Endothelial cell of umbilical vein (primary cell): ENCODE data around the gene ACLY. TPM values are rescaled to one million over a fixed set of nuclear protein-coding genes. Genes with fewer than 3 reads are reported as not detected.

Source experiments
- BruUV-seq: library from RNA; stranded (reverse); fragments of 400-500 nt; replicated peaks from 2 replicates; lab custom pipeline; 2021; lab: Mats Ljungman, UMichigan
- CTCF ChIA-PET: fragments of 300-600, 350-600 bp; sonication (Branson Sonifier 250); formaldehyde crosslinking; loops from one replicate; lab custom pipeline; 2021; ENCODE audit warnings: antibody characterized with exemption, inconsistent platforms; lab: Charles Lee
- POLR2A ChIA-PET: fragments of 300-600, 350-600 bp; sonication (Branson Sonifier 250); formaldehyde crosslinking; loops from one replicate; lab custom pipeline; 2021; ENCODE audit warnings: antibody characterized with exemption, inconsistent platforms; lab: Charles Lee
- DNase-seq: peaks from one replicate; pipeline ENCODE4 v3.0.0-alpha.2; 2011; ENCODE audit warnings: low read depth, low spot score
- FAIRE-seq: peaks from 2 replicates; lab custom pipeline; 2011; peaks lifted over from hg19 to GRCh38; lab: Jason Lieb, UNC
- H2AFZ ChIP-seq: 2 replicates; pipeline ENCODE4 v1.6.0; 2012; ENCODE audit warnings: low read depth, low read length, control low read depth, inconsistent platforms
- H3K27ac ChIP-seq: 2 replicates; pipeline ENCODE4 v1.5.1; 2011; ENCODE audit warnings: low read depth, mild to moderate bottlenecking, control low read depth, low read length, moderate library complexity; ENCODE audit not compliant: insufficient read depth
- H3K27me3 ChIP-seq, 2 experiments: 2 replicates each; pipeline versions ENCODE4 v1.6.0 to v1.6.1; 2011; ENCODE audit warnings: low read length in 2 of 2, mixed read lengths in 1 of 2; ENCODE audit not compliant: control insufficient read depth in 2 of 2, insufficient read depth in 2 of 2
- H3K36me3 ChIP-seq, 2 experiments: 2 replicates in 1 of 2; 3 replicates in 1 of 2; pipeline ENCODE4 v1.5.1; 2011; ENCODE audit warnings: low read length in 2 of 2, mild to moderate bottlenecking in 1 of 2, moderate library complexity in 1 of 2; ENCODE audit not compliant: control insufficient read depth in 2 of 2, insufficient read depth in 2 of 2; ENCODE audit errors: extremely low read depth in 1 of 2
- H3K4me1 ChIP-seq: 3 replicates; pipeline ENCODE4 v1.5.1; 2011; ENCODE audit warnings: mild to moderate bottlenecking, low read length; ENCODE audit not compliant: control insufficient read depth, insufficient read depth; ENCODE audit errors: extremely low read depth
- H3K4me2 ChIP-seq: 2 replicates; pipeline ENCODE4 v1.6.1; 2011; ENCODE audit warnings: low read length, control low read depth, mixed read lengths; ENCODE audit not compliant: insufficient read depth
- H3K4me3 ChIP-seq, 3 experiments: fragments of 200-600 bp in 1 of 3; sonication (generic), shearing (Covaris generic) in 1 of 3; replicated peaks in 1 of 3; 2 replicates each; pipeline ENCODE4 v1.5.1; 2011 to 2016; ENCODE audit warnings: control low read depth in 3 of 3, low read length in 3 of 3, mild to moderate bottlenecking in 2 of 3, inconsistent platforms in 1 of 3, low read depth in 1 of 3, moderate library complexity in 1 of 3; ENCODE audit not compliant: insufficient read depth in 1 of 3
- H3K79me2 ChIP-seq: 2 replicates; pipeline ENCODE4 v1.6.0; 2012; ENCODE audit warnings: low read length, inconsistent platforms; ENCODE audit not compliant: control insufficient read depth, insufficient read depth
- H3K9ac ChIP-seq: replicated peaks from 2 replicates; pipeline ENCODE3; 2011; ENCODE audit warnings: low read length, control low read depth; ENCODE audit not compliant: insufficient read depth; ENCODE audit errors: extremely low read depth
- H3K9me1 ChIP-seq: replicated peaks from 3 replicates; pipeline ENCODE4 v1.6.0; 2011; ENCODE audit warnings: mild to moderate bottlenecking, low read length; ENCODE audit not compliant: control insufficient read depth, insufficient read depth; ENCODE audit errors: extremely low read depth
- H3K9me3 ChIP-seq: replicated peaks from 2 replicates; pipeline ENCODE4 v1.5.1; 2012; ENCODE audit warnings: low read length, inconsistent platforms; ENCODE audit not compliant: control insufficient read depth, insufficient read depth
- H4K20me1 ChIP-seq: replicated peaks from 2 replicates; pipeline ENCODE3; 2011; ENCODE audit warnings: mild to moderate bottlenecking, low read length; ENCODE audit not compliant: control insufficient read depth, insufficient read depth; ENCODE audit errors: extremely low read depth
- EZH2 ChIP-seq: IDR thresholded peaks from 2 replicates; pipeline ENCODE4 v1.6.1; 2012; ENCODE audit warnings: borderline replicate concordance, low read depth, mild to moderate bottlenecking, moderate library complexity, low read length, inconsistent platforms; ENCODE audit not compliant: severe bottlenecking
- FOS ChIP-seq: IDR thresholded peaks from 2 replicates; pipeline ENCODE4 v1.6.1; 2011; ENCODE audit warnings: mild to moderate bottlenecking, low read length, moderate library complexity, borderline replicate concordance; ENCODE audit not compliant: insufficient read depth
- GATA2 ChIP-seq: IDR thresholded peaks from 2 replicates; pipeline ENCODE4 v1.7.0; 2011; ENCODE audit warnings: low read depth, mild to moderate bottlenecking, moderate library complexity, mixed read lengths, low read length; ENCODE audit not compliant: insufficient read length, insufficient read depth
- JUN ChIP-seq: IDR thresholded peaks from 2 replicates; pipeline ENCODE4 v1.6.1; 2011; ENCODE audit warnings: borderline replicate concordance, low read depth; ENCODE audit not compliant: insufficient read length, insufficient read depth
- MYC ChIP-seq: IDR thresholded peaks from one replicate; pipeline ENCODE4 v1.6.1; 2011; ENCODE audit warnings: mild to moderate bottlenecking, low read depth, low read length
- POLR2A ChIP-seq: IDR thresholded peaks from 2 replicates; pipeline ENCODE4 v1.6.1; 2012; ENCODE audit warnings: low read depth, mild to moderate bottlenecking, control low read depth, low read length
- POLR2AphosphoS5 ChIP-seq: IDR thresholded peaks from 2 replicates; pipeline ENCODE4 v1.6.1; 2012; ENCODE audit warnings: low read depth, mild to moderate bottlenecking, control low read depth, low read length, moderate library complexity; ENCODE audit not compliant: insufficient read depth
- dilution Hi-C: fragments of 300-500 bp; cut with MboI; formaldehyde crosslinking; loops from one replicate; pipeline ENCODE4 v1.15.0; 2019; ENCODE audit warnings: low sequenced_read_pairs; ENCODE audit not compliant: extremely low pct_ligation_motif_present
- intact Hi-C: fragments of 100-400 bp; cut with micrococcal nuclease; formaldehyde crosslinking; loops from one replicate; pipeline ENCODE4 v1.10.0; 2022
- polyA plus RNA-seq, 4 experiments: library from polyadenylated mRNA; depleted of rRNA in 3 of 4; stranded (reverse) in 3 of 4; unstranded in 1 of 4; fragments of >200 nt; gene quantifications; 2 replicates each; pipeline versions ENCODE4 v1.2.1 to v1.2.3, GENCODE V29; 2011 to 2012; ENCODE audit warnings: missing spikeins in 1 of 4
- total RNA-seq: library from RNA; stranded (reverse); gene quantifications from 2 replicates; pipeline ENCODE4 v1.2.3, GENCODE V29; 2021
- TF ChIP-seq, protein P1 (sequence below), 2 donors: IDR thresholded peaks; 1 replicate in 1 of 2; 2 replicates in 1 of 2; pipeline ENCODE4 v1.5.1; 2011; ENCODE audit warnings: low read length in 2 of 2, mild to moderate bottlenecking in 2 of 2, moderate library complexity in 2 of 2, control low read depth in 1 of 2, inconsistent platforms in 1 of 2, low read depth in 1 of 2; ENCODE audit not compliant: insufficient read depth in 1 of 2; ENCODE audit errors: extremely low read depth in 1 of 2
- TF ChIP-seq, protein P2 (sequence below): IDR thresholded peaks from 2 replicates; pipeline ENCODE4 v1.6.1; 2011; ENCODE audit not compliant: insufficient read depth, insufficient read length

Gene ACLY
- total and polyA plus RNA-seq, 2 donors (not counting 3 experiments of a cell fraction or from before 2014, with no cell fraction given) = 174 to 324 TPM

DNA sequence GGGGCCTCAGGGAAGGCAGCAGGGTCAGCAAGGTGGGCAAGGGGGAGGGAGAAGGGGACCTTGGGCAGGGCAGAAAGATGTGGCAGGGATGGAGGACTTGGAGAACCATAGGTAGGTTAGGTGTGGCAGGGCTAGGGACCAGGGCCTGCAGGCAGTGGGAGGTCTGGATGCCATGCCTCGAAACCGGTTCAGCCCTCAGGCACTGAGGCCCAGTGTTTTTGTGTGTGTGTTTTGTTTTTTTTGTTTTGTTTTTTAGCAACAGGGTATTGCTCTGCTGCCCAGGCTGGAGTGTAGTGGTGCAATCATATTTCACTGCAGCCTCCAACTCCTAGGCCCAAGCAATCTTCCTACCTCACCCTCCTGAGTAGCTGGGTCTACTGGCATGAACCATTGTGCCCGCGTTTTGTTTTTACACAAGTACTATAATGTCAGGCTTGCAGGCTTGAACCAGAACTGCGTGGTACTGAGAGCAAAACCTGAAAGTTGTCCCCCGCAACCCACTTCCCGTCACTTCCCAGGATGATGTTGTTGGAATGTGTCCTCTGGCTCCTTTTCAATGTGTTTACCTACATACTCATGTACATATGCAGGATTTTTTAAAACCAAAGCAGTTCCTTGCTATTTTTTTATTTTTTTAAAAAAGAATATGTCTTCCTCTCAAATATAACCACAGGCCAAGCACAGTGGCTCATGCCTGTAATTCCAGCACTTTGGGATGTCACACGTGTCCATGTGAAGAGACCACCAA is 24.0 kb upstream of the ACLY start:
- CTCF ChIA-PET = no interaction called here
- Histone ChIP-seq H3K36me3 (no peaks in the 10 kb centered on the region), H3K79me2 (no peaks in the 10 kb centered on the region), H3K9ac (no peak overlapping the region), H4K20me1 (no peaks in the 10 kb centered on the region), H2AFZ (no peak overlapping the region), H3K4me3 (no peak overlapping the region), H3K9me3 (no peaks in the 10 kb centered on the region), H3K27me3 (peaks cover 0 to 2% of the 10 kb centered on the region in 2 experiments), H3K4me1 (no peaks in the 10 kb centered on the region), H3K27ac (no peak overlapping the region), H3K9me1 (no peaks in the 10 kb centered on the region), H3K4me2 (no peak overlapping the region)
- no TSS peak for BruUV-seq
- POLR2A ChIA-PET = interaction anchor here (0.6 kb wide), 2 partner anchors 65 to 898 kb away, joined by 8 to 10 read pairs; no protein-coding TSS in a partner anchor
- TF ChIP-seq, protein P1, sequence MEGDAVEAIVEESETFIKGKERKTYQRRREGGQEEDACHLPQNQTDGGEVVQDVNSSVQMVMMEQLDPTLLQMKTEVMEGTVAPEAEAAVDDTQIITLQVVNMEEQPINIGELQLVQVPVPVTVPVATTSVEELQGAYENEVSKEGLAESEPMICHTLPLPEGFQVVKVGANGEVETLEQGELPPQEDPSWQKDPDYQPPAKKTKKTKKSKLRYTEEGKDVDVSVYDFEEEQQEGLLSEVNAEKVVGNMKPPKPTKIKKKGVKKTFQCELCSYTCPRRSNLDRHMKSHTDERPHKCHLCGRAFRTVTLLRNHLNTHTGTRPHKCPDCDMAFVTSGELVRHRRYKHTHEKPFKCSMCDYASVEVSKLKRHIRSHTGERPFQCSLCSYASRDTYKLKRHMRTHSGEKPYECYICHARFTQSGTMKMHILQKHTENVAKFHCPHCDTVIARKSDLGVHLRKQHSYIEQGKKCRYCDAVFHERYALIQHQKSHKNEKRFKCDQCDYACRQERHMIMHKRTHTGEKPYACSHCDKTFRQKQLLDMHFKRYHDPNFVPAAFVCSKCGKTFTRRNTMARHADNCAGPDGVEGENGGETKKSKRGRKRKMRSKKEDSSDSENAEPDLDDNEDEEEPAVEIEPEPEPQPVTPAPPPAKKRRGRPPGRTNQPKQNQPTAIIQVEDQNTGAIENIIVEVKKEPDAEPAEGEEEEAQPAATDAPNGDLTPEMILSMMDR (IDR thresholded peaks at IDR 0.05; ENCODE audit: extremely low read depth in 1 of 2, insufficient read depth in 1 of 2, low read depth in 1 of 2, low read length in 2 of 2) = no peak
- FAIRE-seq (no peak), DNase-seq (no peak)
- intact Hi-C loops = no loop called here
- dilution Hi-C loops = no loop called here

GRCh38 chr17:41941168-41941567 is 22.4 kb upstream of the ACLY start:
- Histone ChIP-seq H3K9me3 (no peaks in the 10 kb centered on the region), H3K27ac (no peak overlapping the region), H3K9me1 (no peaks in the 10 kb centered on the region), H3K4me1 (no peaks in the 10 kb centered on the region), H3K36me3 (no peaks in the 10 kb centered on the region), H3K4me3 (no peak overlapping the region), H3K4me2 (no peak overlapping the region), H3K9ac (no peak overlapping the region), H2AFZ (no peak overlapping the region), H4K20me1 (no peaks in the 10 kb centered on the region), H3K27me3 (peaks cover 0 to 2% of the 10 kb centered on the region in 2 experiments), H3K79me2 (no peaks in the 10 kb centered on the region)
- no peak for TF ChIP-seq EZH2
- TF ChIP-seq, protein P1 (IDR thresholded peaks at IDR 0.05; ENCODE audit: extremely low read depth in 1 of 2, insufficient read depth in 1 of 2, low read depth in 1 of 2, low read length in 2 of 2) = no peak
- no peak for TF ChIP-seq MYC
- TF ChIP-seq POLR2AphosphoS5 = no peak
- TF ChIP-seq, protein P2, sequence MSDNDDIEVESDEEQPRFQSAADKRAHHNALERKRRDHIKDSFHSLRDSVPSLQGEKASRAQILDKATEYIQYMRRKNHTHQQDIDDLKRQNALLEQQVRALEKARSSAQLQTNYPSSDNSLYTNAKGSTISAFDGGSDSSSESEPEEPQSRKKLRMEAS = no peak
- TF ChIP-seq FOS = no peak
- TF ChIP-seq JUN = no peak
- no peak for TF ChIP-seq GATA2
- TF ChIP-seq POLR2A = no peak
- DNase-seq (no peak), FAIRE-seq (no peak)
- intact Hi-C loops = no loop called here
- ChIA-PET CTCF (no interaction called here), POLR2A (interaction anchor here (0.7 kb wide), 1 partner anchor 208 kb away, joined by 4 read pairs; no protein-coding TSS in a partner anchor)
- dilution Hi-C loops = no loop called here
- no TSS peak for BruUV-seq
